Gastroesophageal sphincter (tissue), 4 donors: ENCODE data around the gene OR10K1. TPM values are rescaled to one million over a fixed set of nuclear protein-coding genes. Genes with fewer than 3 reads are reported as not detected.

Source experiments
- ATAC-seq: fragments of 150-250 bp; one replicate; pipeline ENCODE4 v1.9.1; 2016; ENCODE audit warnings: mild to moderate bottlenecking, moderate library complexity
- H3K27ac ChIP-seq, 4 donors: fragments of 200-600 bp; sonication (generic) in 3 of 4; 1 replicate in 3 of 4; 2 replicates in 1 of 4; pipeline ENCODE4 v1.5.1; 2016 to 2019
- H3K27me3 ChIP-seq: fragments of 200-600 bp; sonication (generic); one replicate; pipeline ENCODE4 v1.5.1; 2019
- H3K36me3 ChIP-seq, 2 donors: fragments of 200-600 bp; sonication (generic); one replicate each; pipeline ENCODE4 v1.5.1; 2019; ENCODE audit warnings: control low read depth in 1 of 2
- H3K4me1 ChIP-seq, 3 donors: fragments of 200-600 bp; sonication (generic); 1 replicate in 2 of 3; 2 replicates in 1 of 3; pipeline ENCODE4 v1.5.1; 2016 to 2019; ENCODE audit warnings: control low read depth in 2 of 3
- H3K4me3 ChIP-seq, 2 donors: fragments of 200-600 bp; sonication (generic); one replicate each; pipeline ENCODE4 v1.5.1; 2019; ENCODE audit warnings: mild to moderate bottlenecking in 1 of 2, moderate library complexity in 1 of 2
- H3K9me3 ChIP-seq, 3 donors: fragments of 200-600 bp; sonication (generic); one replicate each; pipeline ENCODE4 v1.5.1; 2017 to 2019; ENCODE audit warnings: control low read depth in 2 of 3
- CTCF ChIP-seq, 4 experiments: fragments of 200-600 bp in 2 of 4; fragments of 450-650 bp in 2 of 4; sonication (generic) in 1 of 4; IDR thresholded peaks; one replicate each; pipeline ENCODE4 v1.5.1; 2017 to 2019; ENCODE audit warnings: antibody characterized with exemption in 4 of 4, mild to moderate bottlenecking in 2 of 4, moderate library complexity in 2 of 4
- EP300 ChIP-seq: sonication (generic); formaldehyde crosslinking; IDR thresholded peaks from one replicate; pipeline ENCODE4 v1.6.1; 2017; ENCODE audit warnings: antibody characterized with exemption, mild to moderate bottlenecking
- POLR2A ChIP-seq, 2 donors: fragments of 450-650 bp; IDR thresholded peaks; one replicate each; pipeline ENCODE4 v1.6.1; 2017; ENCODE audit warnings: antibody characterized with exemption in 2 of 2, mild to moderate bottlenecking in 2 of 2, moderate library complexity in 1 of 2
- POLR2AphosphoS5 ChIP-seq: sonication (generic); formaldehyde crosslinking; IDR thresholded peaks from one replicate; pipeline ENCODE4 v1.6.1; 2017; ENCODE audit warnings: antibody characterized with exemption
- total RNA-seq, 4 donors: library from RNA; depleted of rRNA; stranded (reverse); fragments of >200 nt; gene quantifications; one replicate each; pipeline ENCODE4 v1.1.0, GENCODE V29; 2016

OR10K1 gene
- total RNA-seq, 4 donors from 2014 or later: not detected

- Histone ChIP-seq H3K9me3 (peaks cover 0 to 12% (median 0%) of the 10 kb centered on the region in 3 donors), H3K4me3 (no peak overlapping the region), H3K27me3 (no peaks in the 10 kb centered on the region), H3K36me3 (no peaks in the 10 kb centered on the region), H3K4me1 (no peaks in the 10 kb centered on the region), H3K27ac (no peak overlapping the region)
- ATAC-seq: no peak
- TF ChIP-seq CTCF (IDR thresholded peaks at IDR 0.05) (no peak), EP300 (no peak), POLR2AphosphoS5 (no peak), POLR2A (IDR thresholded peaks at IDR 0.05) (no peak)
Observed at GRCh38 chr1:158516966-158517365, 55.3 kb downstream of the OR10K1 start.

Other genes with a start within 250 kb of the OR10K1 start
- gene CD1A, start 207.4 kb upstream of the OR10K1 start, total RNA-seq: not detected
- gene CD1C, start 171.9 kb upstream of the OR10K1 start, total RNA-seq: 1 to 10 TPM in 1 of 4 donors, not detected in 3; 1.8 TPM
- not detected for gene CD1B, start 130.3 kb upstream of the OR10K1 start, total RNA-seq
- under 1 TPM in 1 of 4 donors, not detected in 3; 0.49 TPM for gene CD1E, start 107.9 kb upstream of the OR10K1 start, total RNA-seq
- not detected for gene OR10T2, start 62.4 kb upstream of the OR10K1 start, total RNA-seq
- gene OR10K2, start 35.6 kb upstream of the OR10K1 start, total RNA-seq: not detected
- not detected for gene OR10R2, start 10.4 kb downstream of the OR10K1 start, total RNA-seq
- not detected for gene OR6Y1, start 92.6 kb downstream of the OR10K1 start, total RNA-seq
- not detected for gene OR6P1, start 108.7 kb downstream of the OR10K1 start, total RNA-seq
- gene OR10X1, start 118.1 kb downstream of the OR10K1 start, total RNA-seq: not detected
- gene OR10Z1, start 143.4 kb downstream of the OR10K1 start, total RNA-seq: not detected
- gene SPTA1, start 224.9 kb downstream of the OR10K1 start, total RNA-seq: under 1 TPM in 2 of 4 donors, not detected in 2; 0.05 to 0.16 TPM
- not detected for gene OR6K2, start 238.8 kb downstream of the OR10K1 start, total RNA-seq